ENCODE measurements around the gene AIP. TPM values are rescaled to one million over a fixed set of nuclear protein-coding genes. Genes with fewer than 3 reads are reported as not detected.

The AIP gene
- total RNA-seq, 2 experiments from 2014 or later: 145 to 146 TPM

GRCh38 chr11:67489885-67490726 lies 7.3 kb downstream of the AIP start:
- POLR2A ChIA-PET: interaction anchor here (1.6 to 10.7 kb wide), 3 partner anchors 12 to 52 kb away, joined by 3 to 108 read pairs (median 81); partner anchors contain the start of genes PITPNM1 and TMEM134
- no peak overlapping the region for H3K4me3 Mint-ChIP-seq
- CTCF ChIA-PET: interaction anchor here (1.1 kb wide), 1 partner anchor 73 kb away, joined by 3 read pairs; no protein-coding TSS in a partner anchor

GRCh38 chr11:67490727-67491065 lies 7.9 kb downstream of the AIP start:
- Mint-ChIP-seq H3K4me1 (ENCODE audit: low read depth) (peaks cover 41% of the 10 kb centered on the region), H3K4me3 (no peak overlapping the region), H3K36me3 (ENCODE audit: low read depth) (peaks cover 46% of the 10 kb centered on the region), H3K27me3 (no peaks in the 10 kb centered on the region), H3K9me3 (no peaks in the 10 kb centered on the region), H3K27ac (peak overlapping the region; percentile 55)
- intact Hi-C loops (cut with micrococcal nuclease): no loop called here
- ChIA-PET CTCF (interaction anchor here (1.1 kb wide), 2 partner anchors 74 to 108 kb away, joined by 3 read pairs; no protein-coding TSS in a partner anchor), POLR2A (interaction anchor here (1.0 to 10.7 kb wide), 5 partner anchors 12 to 89 kb away, joined by 3 to 108 read pairs (median 3); partner anchors contain the start of genes PITPNM1, PPP1CA and RPS6KB2)
- DNase-seq (no peak), ATAC-seq (no peak)
- no peak for TF ChIP-seq CTCF (IDR thresholded peaks at IDR 0.05)

More at GRCh38 chr11:67489885-67490726, 7.3 kb downstream of the AIP start:
- H3K36me3 Mint-ChIP-seq (ENCODE audit: low read depth): peaks cover 48% of the 10 kb centered on the region
- peak overlapping the region; percentile 82 for H3K27ac Mint-ChIP-seq
- TF ChIP-seq CTCF (IDR thresholded peaks at IDR 0.05): no peak
- DNase-seq (no peak), ATAC-seq (no peak)
- intact Hi-C loops (cut with micrococcal nuclease): loop anchor here (10.0 kb wide), 1 partner anchor 85 kb away; the partner anchor contains the start of genes PPP1CA and TBC1D10C
- H3K9me3 Mint-ChIP-seq: no peaks in the 10 kb centered on the region
- H3K4me1 Mint-ChIP-seq (ENCODE audit: low read depth): peaks cover 43% of the 10 kb centered on the region
- no peaks in the 10 kb centered on the region for H3K27me3 Mint-ChIP-seq

- peaks cover 40% of the 10 kb centered on the region for H3K36me3 Mint-ChIP-seq (ENCODE audit: low read depth)
- no peak overlapping the region for H3K4me3 Mint-ChIP-seq
- ChIA-PET POLR2A (interaction anchor here (1.0 to 10.7 kb wide), 5 partner anchors 11 to 138 kb away, joined by 3 to 108 read pairs (median 3); partner anchors contain the start of genes NUDT8, PITPNM1, PPP1CA and RPS6KB2), CTCF (interaction anchor here (1.1 to 1.9 kb wide), 3 partner anchors 14 to 109 kb away, joined by 3 to 4 read pairs (median 3); partner anchors contain the start of gene PITPNM1)
- intact Hi-C loops (cut with micrococcal nuclease): no loop called here
- DNase-seq (no peak), ATAC-seq (no peak)
- peak overlapping the region; percentile 55 for H3K27ac Mint-ChIP-seq
- H3K27me3 Mint-ChIP-seq: no peaks in the 10 kb centered on the region
- TF ChIP-seq CTCF (IDR thresholded peaks at IDR 0.05): no peak
- peaks cover 34% of the 10 kb centered on the region for H3K4me1 Mint-ChIP-seq (ENCODE audit: low read depth)
- no peaks in the 10 kb centered on the region for H3K9me3 Mint-ChIP-seq
Observed at GRCh38 chr11:67491276-67492068, 8.6 kb downstream of the AIP start.

- Mint-ChIP-seq H3K36me3 (ENCODE audit: low read depth) (peaks cover 34% of the 10 kb centered on the region), H3K27ac (no peak overlapping the region), H3K27me3 (no peaks in the 10 kb centered on the region), H3K4me1 (ENCODE audit: low read depth) (peaks cover 26% of the 10 kb centered on the region), H3K4me3 (no peak overlapping the region), H3K9me3 (no peaks in the 10 kb centered on the region)
- DNase-seq: no peak
- ATAC-seq: no peak
- intact Hi-C loops (cut with micrococcal nuclease): no loop called here
- ChIA-PET CTCF (interaction anchor here (1.9 kb wide), 1 partner anchor 14 kb away, joined by 4 read pairs; the partner anchor contains the start of gene PITPNM1), POLR2A (interaction anchor here (0.8 to 10.7 kb wide), 6 partner anchors 7 to 138 kb away, joined by 3 to 108 read pairs (median 4); partner anchors contain the start of genes NUDT8, PITPNM1 and PTPRCAP)
- TF ChIP-seq CTCF (IDR thresholded peaks at IDR 0.05): no peak
Observed at GRCh38 chr11:67492069-67492727, 9.4 kb downstream of the AIP start.
